GM03348 (cell line): Measurements from ENCODE around the gene TRMT2A.

Source experiments
- DNase-seq: peaks from one replicate; pipeline ENCODE4 v3.0.0; 2012; ENCODE audit warnings: low spot score

Gene TRMT2A

GRCh38 chr22:20135265-20135664, 18.2 kb upstream of the TRMT2A start:
- no peak for DNase-seq

GRCh38 chr22:20133930-20134549, 17.0 kb upstream of the TRMT2A start:
- no peak for DNase-seq

GRCh38 chr22:20132686-20133246, 15.7 kb upstream of the TRMT2A start:
- DNase-seq: no peak

GRCh38 chr22:20131859-20132685, 15.0 kb upstream of the TRMT2A start:
- peak; percentile 65 for DNase-seq

GRCh38 chr22:20131597-20131858, 14.5 kb upstream of the TRMT2A start, which contains the start of gene ZDHHC8:
TSS of gene ZDHHC8 (plus strand) at chr22:20131804. CDS start at chr22:20131948, 144 bp downstream.
- peak; percentile 90 for DNase-seq

- DNase-seq: peak; percentile 98
Measured at GRCh38 chr22:20130731-20131596, 13.9 kb upstream of the TRMT2A start.

GRCh38 chr22:20130319-20130718, 13.3 kb upstream of the TRMT2A start:
- no peak for DNase-seq

GRCh38 chr22:20129747-20130014, 12.7 kb upstream of the TRMT2A start:
- DNase-seq: no peak

- DNase-seq: peak; percentile 48
Measured at GRCh38 chr22:20128902-20129746, 12.1 kb upstream of the TRMT2A start.

- DNase-seq: no peak
Measured at GRCh38 chr22:20128619-20128901, 11.5 kb upstream of the TRMT2A start.

GRCh38 chr22:20127869-20128618, 11.0 kb upstream of the TRMT2A start:
- no peak for DNase-seq

GRCh38 chr22:20127318-20127868, 10.4 kb upstream of the TRMT2A start:
- no peak for DNase-seq

GRCh38 chr22:20126284-20127029, 9.4 kb upstream of the TRMT2A start:
- DNase-seq: no peak

- no peak for DNase-seq
Measured at GRCh38 chr22:20125201-20126174, 8.5 kb upstream of the TRMT2A start.

- no peak for DNase-seq
Measured at GRCh38 chr22:20124083-20124787, 7.2 kb upstream of the TRMT2A start.

GRCh38 chr22:20123366-20124082, 6.5 kb upstream of the TRMT2A start:
- no peak for DNase-seq

GRCh38 chr22:20121856-20122415, 4.9 kb upstream of the TRMT2A start:
- no peak for DNase-seq
